Measurements from ENCODE around the gene RNU6-1.

Gene RNU6-1

GRCh38 chr15:67840749-67841512, 1.1 kb upstream of the RNU6-1 start (continued):
- TF ChIP-seq ZNF366 (tag by site-specific recombination; conservative IDR thresholded peaks at IDR 0.05) (0 out of 2 replicates have a peak, but pooled peaks have one; percentile 35), ZNF416 (tag by site-specific recombination; IDR thresholded peaks at IDR 0.05) (no peak), ZNF26 (tag by site-specific recombination; IDR thresholded peaks at IDR 0.05) (no peak), ZFHX2 (tag by site-specific recombination; conservative IDR thresholded peaks at IDR 0.05) (peak; percentile 65), ZNF558 (tag by site-specific recombination; IDR thresholded peaks at IDR 0.05) (no peak), ZNF423 (tag by site-specific recombination; IDR thresholded peaks at IDR 0.05) (peak; percentile 62; the same call in 1 of the 2 replicates), GLIS2 (tag by site-specific recombination; IDR thresholded peaks at IDR 0.05) (peak; percentile 90), RBAK (tag by site-specific recombination; IDR thresholded peaks at IDR 0.05) (no peak), OSR2 (tag by site-specific recombination; IDR thresholded peaks at IDR 0.05) (no peak), GLI4 (tag by site-specific recombination; IDR thresholded peaks at IDR 0.05) (no peak), ZEB2 (tag by site-specific recombination; IDR thresholded peaks at IDR 0.05) (no peak), ZBTB20 (tag by site-specific recombination; IDR thresholded peaks at IDR 0.05) (peak; percentile 84), ZSCAN30 (tag by site-specific recombination; IDR thresholded peaks at IDR 0.05) (no peak), ZNF2 (tag by site-specific recombination; IDR thresholded peaks at IDR 0.05) (no peak), ZNF362 (tag by site-specific recombination; IDR thresholded peaks at IDR 0.05) (peak; percentile 99), WT1 (tag by site-specific recombination; IDR thresholded peaks at IDR 0.05) (peak; percentile 22; the same call in 1 of the 2 replicates), ZNF148 (tag by site-specific recombination; IDR thresholded peaks at IDR 0.05; ENCODE audit: borderline replicate concordance) (no peak), GLIS1 (tag by site-specific recombination; IDR thresholded peaks at IDR 0.05) (peak; percentile 73), ZSCAN4 (tag by site-specific recombination; IDR thresholded peaks at IDR 0.05) (peak; percentile 2; the same call in 1 of the 2 replicates), ZNF707 (tag by site-specific recombination; IDR thresholded peaks at IDR 0.05) (no peak), ZNF664 (tag by site-specific recombination; IDR thresholded peaks at IDR 0.05) (no peak), ZNF350 (tag by site-specific recombination; IDR thresholded peaks at IDR 0.05) (no peak), ZXDB (tag by site-specific recombination; IDR thresholded peaks at IDR 0.05) (no peak), KLF17 (tag by site-specific recombination; IDR thresholded peaks at IDR 0.05) (peak; percentile 50; the same call in 1 of the 2 replicates), PBX3 (CRISPR knock-in tag; IDR thresholded peaks at IDR 0.05) (0 out of 2 replicates have a peak, but pooled peaks have one; percentile 1), ZNF600 (tag by site-specific recombination; IDR thresholded peaks at IDR 0.05) (peak; percentile 89), ZNF398 (tag by site-specific recombination; IDR thresholded peaks at IDR 0.05) (peak; percentile 18; the same call in 1 of the 2 replicates), ZNF704 (tag by site-specific recombination; IDR thresholded peaks at IDR 0.05) (no peak), ZNF747 (tag by site-specific recombination; IDR thresholded peaks at IDR 0.05) (no peak)

All from HEK293 (cell line).